Neural crest cell (in vitro differentiated cells): Measurements from ENCODE around the gene CYTIP. TPM values are rescaled to one million over a fixed set of nuclear protein-coding genes. Genes with fewer than 3 reads are reported as not detected.

ENCODE experiments used
- DNase-seq: peaks from one replicate; pipeline ENCODE4 v3.0.0; 2021; ENCODE audit warnings: low read depth, mixed read lengths, low spot score
- H3K27ac Mint-ChIP-seq: one replicate; pipeline ENCODE4 v1.8.0; 2021; ENCODE audit warnings: mild to moderate bottlenecking, mixed read lengths; ENCODE audit not compliant: unreplicated experiment
- H3K27me3 Mint-ChIP-seq: 2 replicates; pipeline ENCODE4 v1.8.0; 2021; ENCODE audit warnings: low read depth, mild to moderate bottlenecking, mixed read lengths
- H3K36me3 Mint-ChIP-seq: 2 replicates; pipeline ENCODE4 v1.8.0; 2021; ENCODE audit warnings: low read depth, mild to moderate bottlenecking, mixed read lengths
- H3K4me1 Mint-ChIP-seq: 2 replicates; pipeline ENCODE4 v1.8.0; 2021; ENCODE audit warnings: mixed read lengths
- H3K4me3 Mint-ChIP-seq: one replicate; pipeline ENCODE4 v1.8.0; 2021; ENCODE audit warnings: mild to moderate bottlenecking, mixed read lengths
- H3K9me3 Mint-ChIP-seq: 2 replicates; pipeline ENCODE4 v1.8.0; 2021; ENCODE audit warnings: mixed read lengths
- CTCF ChIP-seq: fragments of 200-600 bp; sonication (generic); conservative IDR thresholded peaks from 2 replicates; pipeline ENCODE4 v1.5.0; 2021; ENCODE audit warnings: antibody characterized with exemption, mild to moderate bottlenecking
- total RNA-seq: library from RNA; stranded (reverse); gene quantifications from 2 replicates; pipeline ENCODE4 v1.2.1, GENCODE V29; 2021

Gene CYTIP
- total RNA-seq, 1 donor from 2014 or later = 0.35 TPM

DNA sequence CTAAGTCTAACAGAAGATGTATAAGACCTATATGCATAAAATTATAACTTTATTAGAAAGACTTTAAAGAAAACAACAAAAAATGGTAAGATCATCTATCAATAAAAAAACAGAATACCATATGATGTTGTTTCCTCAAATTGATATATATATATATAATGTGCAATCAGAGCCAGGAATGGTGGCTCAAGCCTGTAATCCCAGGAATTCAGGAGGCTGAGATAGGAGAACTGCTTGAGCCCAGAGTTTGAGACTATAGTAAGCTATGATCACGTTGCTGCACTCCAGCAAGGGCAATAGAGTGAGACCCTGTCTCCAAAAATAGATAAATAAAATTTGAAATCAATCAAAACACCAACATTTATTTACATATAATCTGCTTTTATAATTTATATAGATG, 19.5 kb downstream of the CYTIP start:
- no peak for TF ChIP-seq CTCF
- Mint-ChIP-seq H3K4me3 (no peak overlapping the region), H3K9me3 (peaks cover 13% of the 10 kb centered on the region), H3K27me3 (no peaks in the 10 kb centered on the region), H3K36me3 (no peaks in the 10 kb centered on the region), H3K27ac (no peak overlapping the region), H3K4me1 (no peaks in the 10 kb centered on the region)
- no peak for DNase-seq

GRCh38 chr2:157421964-157422363, 21.9 kb downstream of the CYTIP start:
- H3K27me3 Mint-ChIP-seq = no peaks in the 10 kb centered on the region
- peaks cover 13% of the 10 kb centered on the region for H3K9me3 Mint-ChIP-seq
- H3K4me3 Mint-ChIP-seq = no peak overlapping the region
- no peak for TF ChIP-seq CTCF
- H3K4me1 Mint-ChIP-seq = no peaks in the 10 kb centered on the region
- DNase-seq = no peak
- H3K36me3 Mint-ChIP-seq = no peaks in the 10 kb centered on the region
- H3K27ac Mint-ChIP-seq = no peak overlapping the region

DNA sequence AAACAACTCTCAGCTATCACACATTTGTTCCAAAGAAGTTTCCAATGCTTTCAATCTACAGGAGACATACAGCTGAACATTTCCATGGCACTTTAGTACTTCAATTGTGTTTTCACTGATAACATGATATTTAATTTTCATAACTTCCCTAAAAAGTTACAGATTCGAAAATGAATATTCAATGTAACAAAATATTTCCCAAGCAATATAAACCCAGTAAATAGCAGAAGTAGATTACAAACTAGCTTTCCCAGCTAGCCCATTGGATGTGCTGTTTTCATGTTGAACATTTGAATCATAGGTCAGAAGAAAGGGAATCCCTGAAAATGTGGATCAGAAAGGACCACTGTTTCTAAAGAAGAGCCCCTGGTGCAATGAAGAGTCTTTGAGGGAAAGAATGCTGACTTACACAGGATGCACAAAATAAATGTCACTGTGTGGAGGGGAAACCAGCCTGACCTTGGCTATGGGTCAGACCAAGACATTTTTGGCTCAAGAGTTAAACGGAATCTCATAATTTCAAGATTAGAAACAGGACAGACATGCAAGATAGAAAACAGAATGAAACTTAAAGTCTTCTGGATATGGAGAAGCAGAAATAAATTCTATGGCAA, 22.5 kb downstream of the CYTIP start:
- Mint-ChIP-seq H3K27me3 (no peaks in the 10 kb centered on the region), H3K36me3 (no peaks in the 10 kb centered on the region), H3K27ac (no peak overlapping the region), H3K9me3 (peaks cover 9% of the 10 kb centered on the region), H3K4me3 (no peak overlapping the region), H3K4me1 (no peaks in the 10 kb centered on the region)
- no peak for TF ChIP-seq CTCF
- no peak for DNase-seq

DNA sequence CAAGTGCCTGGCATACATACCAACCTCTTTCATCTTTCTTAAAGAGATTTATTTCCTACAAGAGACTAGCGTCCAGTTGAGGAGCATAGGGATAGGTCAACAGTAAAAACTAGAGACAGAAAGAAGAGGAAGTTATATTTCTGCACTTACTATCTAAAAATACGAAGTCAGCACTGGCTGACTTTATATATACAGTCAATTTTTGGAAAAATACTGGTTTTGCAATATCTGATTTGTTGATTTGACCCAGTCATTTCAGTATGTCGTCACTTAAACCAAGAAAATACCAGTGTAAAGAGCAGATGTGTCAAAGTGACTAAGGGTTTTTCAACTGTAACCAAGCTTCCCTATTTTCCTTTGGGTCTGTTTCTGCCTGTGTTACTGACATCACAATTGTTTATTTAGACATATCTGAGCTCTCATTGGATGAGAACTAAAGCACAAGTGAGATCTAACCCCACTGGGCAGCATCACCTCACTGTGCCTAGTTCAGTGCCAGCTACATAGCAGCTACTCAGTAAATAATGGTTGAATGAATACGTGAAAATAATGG, 23.0 kb downstream of the CYTIP start:
- no peak for DNase-seq
- H3K4me1 Mint-ChIP-seq = no peaks in the 10 kb centered on the region
- H3K4me3 Mint-ChIP-seq = no peak overlapping the region
- no peak overlapping the region for H3K27ac Mint-ChIP-seq
- no peaks in the 10 kb centered on the region for H3K36me3 Mint-ChIP-seq
- no peak for TF ChIP-seq CTCF
- peaks cover 6% of the 10 kb centered on the region for H3K9me3 Mint-ChIP-seq
- no peaks in the 10 kb centered on the region for H3K27me3 Mint-ChIP-seq

- Mint-ChIP-seq H3K27me3 (no peaks in the 10 kb centered on the region), H3K4me1 (no peaks in the 10 kb centered on the region), H3K27ac (no peak overlapping the region), H3K9me3 (peaks cover 2% of the 10 kb centered on the region), H3K36me3 (no peaks in the 10 kb centered on the region), H3K4me3 (no peak overlapping the region)
- no peak for TF ChIP-seq CTCF
- DNase-seq = no peak
Observed at GRCh38 chr2:157419031-157419575, 24.8 kb downstream of the CYTIP start.
